Measurements from ENCODE around the gene PHKG2. TPM values are rescaled to one million over a fixed set of nuclear protein-coding genes. Genes with fewer than 3 reads are reported as not detected.

Gene PHKG2
- total RNA-seq, 1 experiment from 2014 or later = 26.4 TPM

- Histone ChIP-seq H3K27ac (no peak overlapping the region), H3K36me3 (peaks cover 36% of the 10 kb centered on the region), H3K27me3 (no peaks in the 10 kb centered on the region), H3K4me3 (no peak overlapping the region), H3K9me3 (replicated peaks) (no peaks in the 10 kb centered on the region), H3K4me1 (peaks cover 4% of the 10 kb centered on the region; the same call in 1 of the 2 replicates)
- no peak for DNase-seq
Measured at GRCh38 chr16:30783280-30784109, 35.3 kb downstream of the PHKG2 start.

GRCh38 chr16:30784215-30784614 lies 36.0 kb downstream of the PHKG2 start:
- Histone ChIP-seq H3K27me3 (no peaks in the 10 kb centered on the region), H3K4me3 (no peak overlapping the region), H3K27ac (no peak overlapping the region), H3K9me3 (replicated peaks) (no peaks in the 10 kb centered on the region), H3K36me3 (peaks cover 36% of the 10 kb centered on the region), H3K4me1 (peaks cover 4% of the 10 kb centered on the region; the same call in 1 of the 2 replicates)
- no peak for DNase-seq

GRCh38 chr16:30785126-30786106 lies 37.2 kb downstream of the PHKG2 start:
- DNase-seq = no peak
- peak overlapping the region; percentile 97 for H3K4me3 ChIP-seq
- peaks cover 29% of the 10 kb centered on the region for H3K36me3 ChIP-seq
- peaks cover 4% of the 10 kb centered on the region; the same call in 1 of the 2 replicates for H3K4me1 ChIP-seq
- H3K27ac ChIP-seq = no peak overlapping the region
- H3K27me3 ChIP-seq = no peaks in the 10 kb centered on the region
- H3K9me3 ChIP-seq (replicated peaks) = no peaks in the 10 kb centered on the region

GRCh38 chr16:30786115-30786935 lies 38.1 kb downstream of the PHKG2 start:
- Histone ChIP-seq H3K4me3 (peak overlapping the region; percentile 97), H3K27ac (peak overlapping the region; percentile 66), H3K4me1 (peaks cover 4% of the 10 kb centered on the region; the same call in 1 of the 2 replicates), H3K36me3 (peaks cover 23% of the 10 kb centered on the region), H3K27me3 (no peaks in the 10 kb centered on the region), H3K9me3 (replicated peaks) (no peaks in the 10 kb centered on the region)
- peak; percentile 62 to 70 for DNase-seq

GRCh38 chr16:30786936-30787612 lies 38.8 kb downstream of the PHKG2 start, which contains the start of gene ZNF629:
Gene ZNF629 (minus strand): TSS chr16:30787205. CDS start chr16:30784482, 2,723 bp downstream.
- Histone ChIP-seq H3K4me1 (peaks cover 4% of the 10 kb centered on the region; the same call in 1 of the 2 replicates), H3K27me3 (no peaks in the 10 kb centered on the region), H3K4me3 (peak within 1 kb of the TSS; percentile 97), H3K27ac (peak within 1 kb of the TSS; percentile 66), H3K9me3 (replicated peaks) (no peaks in the 10 kb centered on the region), H3K36me3 (peaks cover 20% of the 10 kb centered on the region)
- peak; percentile 87 to 92 for DNase-seq

GRCh38 chr16:30787613-30788378 lies 39.6 kb downstream of the PHKG2 start:
- no peaks in the 10 kb centered on the region for H3K27me3 ChIP-seq
- H3K27ac ChIP-seq = peak overlapping the region; percentile 66
- no peaks in the 10 kb centered on the region for H3K9me3 ChIP-seq (replicated peaks)
- H3K4me1 ChIP-seq = peaks cover 4% of the 10 kb centered on the region; the same call in 1 of the 2 replicates
- peaks cover 13% of the 10 kb centered on the region for H3K36me3 ChIP-seq
- peak in 1 of 2 experiments; percentile 28 for DNase-seq
- H3K4me3 ChIP-seq = peak overlapping the region; percentile 97

- Histone ChIP-seq H3K4me3 (no peak overlapping the region), H3K9me3 (replicated peaks) (no peaks in the 10 kb centered on the region), H3K27me3 (no peaks in the 10 kb centered on the region), H3K36me3 (no peaks in the 10 kb centered on the region), H3K27ac (no peak overlapping the region), H3K4me1 (0 out of 2 replicates have a peak, but pooled peaks cover 5% of the 10 kb centered on the region)
- no peak for DNase-seq
Measured at GRCh38 chr16:30793508-30794069, 45.4 kb downstream of the PHKG2 start.

- Histone ChIP-seq H3K4me1 (0 out of 2 replicates have a peak, but pooled peaks cover 5% of the 10 kb centered on the region), H3K9me3 (replicated peaks) (no peaks in the 10 kb centered on the region), H3K4me3 (no peak overlapping the region), H3K36me3 (no peaks in the 10 kb centered on the region), H3K27ac (no peak overlapping the region), H3K27me3 (no peaks in the 10 kb centered on the region)
- no peak for DNase-seq
Measured at GRCh38 chr16:30794634-30795033, 46.4 kb downstream of the PHKG2 start.

- H3K4me1 ChIP-seq = 0 out of 2 replicates have a peak, but pooled peaks cover 5% of the 10 kb centered on the region
- no peak for DNase-seq
- no peaks in the 10 kb centered on the region for H3K9me3 ChIP-seq (replicated peaks)
- no peak overlapping the region for H3K27ac ChIP-seq
- no peak overlapping the region for H3K4me3 ChIP-seq
- no peaks in the 10 kb centered on the region for H3K27me3 ChIP-seq
- H3K36me3 ChIP-seq = no peaks in the 10 kb centered on the region
Measured at GRCh38 chr16:30797670-30798309, 49.6 kb downstream of the PHKG2 start.

Data from SJCRH30 (cell line).